Trophoblast cell (in vitro differentiated cells and primary cell): Measurements from ENCODE around the gene SORCS1.

Experiments
- DNase-seq, 2 donors: peaks; one replicate each; pipeline ENCODE4 v3.0.0-alpha.2; 2016
- H2AFZ ChIP-seq: 2 replicates; pipeline ENCODE4 v1.6.1; 2013; ENCODE audit warnings: low read length, moderate library complexity, mild to moderate bottlenecking; ENCODE audit not compliant: insufficient read depth, poor library complexity
- H2AK5ac ChIP-seq: 2 replicates; pipeline ENCODE4 v1.6.1; 2013; ENCODE audit warnings: mild to moderate bottlenecking, low read length
- H2BK120ac ChIP-seq: 2 replicates; pipeline ENCODE4 v1.6.1; 2013; ENCODE audit warnings: low read length, mild to moderate bottlenecking, moderate library complexity; ENCODE audit not compliant: insufficient read depth, poor library complexity
- H2BK12ac ChIP-seq: 2 replicates; pipeline ENCODE4 v1.6.1; 2013; ENCODE audit warnings: mild to moderate bottlenecking, low read length, moderate library complexity
- H2BK5ac ChIP-seq: 2 replicates; pipeline ENCODE4 v1.6.1; 2013; ENCODE audit warnings: low read length, low read depth, moderate library complexity, mild to moderate bottlenecking; ENCODE audit not compliant: poor library complexity
- H3K14ac ChIP-seq: 2 replicates; pipeline ENCODE4 v1.6.1; 2013; ENCODE audit warnings: mild to moderate bottlenecking, low read length
- H3K18ac ChIP-seq: 2 replicates; pipeline ENCODE4 v1.6.1; 2013; ENCODE audit warnings: mild to moderate bottlenecking, low read length
- H3K23ac ChIP-seq: 2 replicates; pipeline ENCODE4 v1.6.1; 2013; ENCODE audit warnings: low read length
- H3K27ac ChIP-seq: 2 replicates; pipeline ENCODE4 v1.5.1; 2013; ENCODE audit warnings: low read depth, mild to moderate bottlenecking, inconsistent platforms, low read length, moderate library complexity
- H3K27me3 ChIP-seq: 2 replicates; pipeline ENCODE4 v1.6.1; 2013; ENCODE audit warnings: inconsistent platforms, mild to moderate bottlenecking, low read length, moderate library complexity; ENCODE audit not compliant: insufficient read depth
- H3K36me3 ChIP-seq, 2 experiments: 1 replicate in 1 of 2; 2 replicates in 1 of 2; pipeline ENCODE4 v1.6.1; 2013; ENCODE audit warnings: low read length in 2 of 2, mild to moderate bottlenecking in 2 of 2, moderate library complexity in 1 of 2; ENCODE audit not compliant: insufficient read depth in 2 of 2, control insufficient read depth in 1 of 2
- H3K4ac ChIP-seq: 2 replicates; pipeline ENCODE4 v1.6.1; 2013; ENCODE audit warnings: low read depth, mild to moderate bottlenecking, low read length, moderate library complexity
- H3K4me1 ChIP-seq, 2 experiments: 1 replicate in 1 of 2; 2 replicates in 1 of 2; pipeline ENCODE4 v1.6.1; 2013; ENCODE audit warnings: low read length in 2 of 2, mild to moderate bottlenecking in 2 of 2, moderate library complexity in 1 of 2; ENCODE audit not compliant: insufficient read depth in 2 of 2, control insufficient read depth in 1 of 2
- H3K4me2 ChIP-seq: 2 replicates; pipeline ENCODE4 v1.6.1; 2013; ENCODE audit warnings: inconsistent platforms, mild to moderate bottlenecking, low read length, moderate library complexity
- H3K4me3 ChIP-seq: 2 replicates; pipeline ENCODE4 v1.5.1; 2013; ENCODE audit warnings: mild to moderate bottlenecking, low read depth, low read length, inconsistent platforms
- H3K79me1 ChIP-seq: one replicate; pipeline ENCODE4 v1.6.1; 2013; ENCODE audit warnings: low read length
- H3K79me2 ChIP-seq: 2 replicates; pipeline ENCODE4 v1.6.1; 2013; ENCODE audit warnings: low read length, mild to moderate bottlenecking; ENCODE audit not compliant: control insufficient read depth, insufficient read depth, poor library complexity
- H3K9ac ChIP-seq: 2 replicates; pipeline ENCODE4 v1.6.1; 2013; ENCODE audit warnings: mild to moderate bottlenecking, low read length
- H3K9me3 ChIP-seq: 2 replicates; pipeline ENCODE4 v1.6.1; 2013; ENCODE audit warnings: low read depth, mild to moderate bottlenecking, control low read depth, inconsistent platforms, low read length; ENCODE audit not compliant: insufficient read depth
- H4K12ac ChIP-seq: 2 replicates; pipeline ENCODE4 v1.6.1; 2013; ENCODE audit warnings: low read depth, mild to moderate bottlenecking, low read length, moderate library complexity
- H4K8ac ChIP-seq: 2 replicates; pipeline ENCODE4 v1.6.1; 2013; ENCODE audit warnings: low read depth, mild to moderate bottlenecking, low read length, moderate library complexity
- H4K91ac ChIP-seq: one replicate; pipeline ENCODE4 v1.6.1; 2013; ENCODE audit warnings: low read depth, mild to moderate bottlenecking, low read length, moderate library complexity
- WGBS: extraction: QIAGEN DNeasy Blood & Tissue Kit; methylation state at CpG from one replicate; pipeline ENCODE4 v1.1.7; 2013; ENCODE audit warnings: missing lambda C conversion rate; ENCODE audit not compliant: insufficient read length, insufficient coverage; ENCODE audit errors: extremely low coverage; 5-methylcytosine and 5-hydroxymethylcytosine counted together

Gene SORCS1

DNA sequence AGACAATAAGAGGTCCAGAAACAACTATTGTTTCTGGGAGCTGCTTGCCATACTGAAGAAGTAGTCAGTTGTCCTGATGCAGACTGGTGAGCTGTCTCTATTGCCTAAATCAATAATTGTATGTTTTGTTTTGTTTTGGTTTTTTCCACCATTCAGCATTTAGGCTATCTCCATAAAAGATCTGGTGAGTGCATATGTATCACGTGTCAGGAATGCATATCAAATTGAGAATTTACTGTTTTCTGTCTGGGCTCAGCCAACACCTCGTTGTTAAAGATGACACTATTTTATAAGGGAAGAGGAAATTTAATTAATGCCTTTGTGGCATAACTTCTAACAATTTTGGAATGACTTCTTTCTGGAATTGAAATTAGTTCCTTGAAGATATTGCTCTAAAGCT lies 66.2 kb downstream of the SORCS1 start:
- no peak overlapping the region for H2AK5ac ChIP-seq
- no CpG with 5 or more reads among the region's 2 CpGs for WGBS

DNA sequence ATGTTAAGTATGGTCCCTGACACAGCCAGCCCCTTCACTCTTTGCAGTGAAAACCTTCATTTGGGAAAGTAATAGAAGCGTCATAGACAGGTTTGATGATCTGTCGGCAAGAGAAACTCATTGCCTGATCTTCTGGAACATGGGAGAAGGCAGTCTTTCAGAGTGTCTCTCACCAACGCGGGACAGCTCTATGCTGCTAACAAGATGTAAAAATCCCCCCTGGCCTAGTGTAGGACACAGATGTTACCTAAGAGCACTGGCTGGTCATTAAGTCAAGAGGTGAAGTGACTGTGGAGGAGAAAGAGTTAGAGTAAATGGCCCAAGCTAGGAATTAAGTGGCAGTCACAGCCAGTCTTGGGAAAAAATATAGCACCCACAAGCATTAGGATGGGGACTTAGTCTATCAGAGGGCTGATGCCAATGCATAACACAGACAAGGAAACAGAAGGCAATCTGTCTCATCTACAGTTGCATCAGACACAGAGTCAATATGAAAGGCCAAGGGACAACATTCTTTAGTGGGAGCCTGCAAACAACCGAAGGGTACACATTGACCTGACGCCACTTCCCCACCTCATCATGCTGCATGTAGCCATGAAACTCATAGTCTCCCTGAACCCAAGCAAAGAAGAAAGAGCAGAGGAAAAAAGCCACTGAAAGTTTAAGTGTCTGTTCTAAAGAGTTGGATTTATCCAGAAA lies 69.5 kb downstream of the SORCS1 start:
- no peak overlapping the region for H3K23ac ChIP-seq
- no peak overlapping the region for H4K12ac ChIP-seq
- WGBS: no CpG with 5 or more reads among the region's 6 CpGs

More for the DNA sequence above, 66.2 kb downstream of the SORCS1 start:
- H4K8ac ChIP-seq: no peak overlapping the region
- no peak overlapping the region for H2BK5ac ChIP-seq
- no peaks in the 10 kb centered on the region for H3K27me3 ChIP-seq
- no peak overlapping the region for H4K91ac ChIP-seq
- H3K79me2 ChIP-seq: no peaks in the 10 kb centered on the region
- no peak overlapping the region for H3K18ac ChIP-seq
- no peak for DNase-seq
- no peak overlapping the region for H3K4me2 ChIP-seq
- no peak overlapping the region for H3K27ac ChIP-seq
- peaks cover 0 to 2% of the 10 kb centered on the region in 2 experiments for H3K4me1 ChIP-seq
- no peaks in the 10 kb centered on the region for H3K36me3 ChIP-seq
- H4K12ac ChIP-seq: no peak overlapping the region
- H3K4me3 ChIP-seq: no peak overlapping the region
- peaks cover 2% of the 10 kb centered on the region for H3K79me1 ChIP-seq
- H3K9ac ChIP-seq: no peak overlapping the region
- H3K9me3 ChIP-seq: no peaks in the 10 kb centered on the region
- H2BK120ac ChIP-seq: no peak overlapping the region
- H3K14ac ChIP-seq: no peak overlapping the region
- H3K23ac ChIP-seq: no peak overlapping the region
- H3K4ac ChIP-seq: no peak overlapping the region
- no peak overlapping the region for H2BK12ac ChIP-seq
- H2AFZ ChIP-seq: no peak overlapping the region

DNA sequence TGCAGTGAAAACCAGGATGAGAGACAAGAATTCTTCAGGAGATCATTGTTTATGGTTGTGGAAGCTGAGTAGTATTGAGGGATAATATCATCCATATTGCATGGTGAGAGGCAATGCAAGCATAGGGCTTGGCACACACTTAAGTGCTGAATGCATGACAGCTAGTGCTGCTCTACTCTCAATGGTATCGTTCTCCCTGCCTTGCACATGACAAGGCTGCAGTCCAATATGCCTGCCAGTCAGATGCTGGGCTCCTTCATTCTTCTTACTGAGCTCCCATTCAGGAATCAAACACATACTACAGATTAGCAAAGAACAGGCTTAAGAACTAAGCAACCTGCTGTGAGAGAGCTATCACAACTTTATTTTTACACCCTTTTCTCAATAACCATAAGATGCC lies 72.2 kb downstream of the SORCS1 start:
- Histone ChIP-seq H2BK120ac (no peak overlapping the region), H2BK5ac (no peak overlapping the region), H3K9ac (no peak overlapping the region), H3K4me1 (no peaks in the 10 kb centered on the region), H3K36me3 (no peaks in the 10 kb centered on the region), H3K4ac (no peak overlapping the region), H3K27me3 (no peaks in the 10 kb centered on the region), H3K23ac (no peak overlapping the region), H3K27ac (no peak overlapping the region), H2AFZ (no peak overlapping the region), H3K4me2 (no peak overlapping the region), H4K8ac (no peak overlapping the region), H3K9me3 (no peaks in the 10 kb centered on the region), H3K79me2 (no peaks in the 10 kb centered on the region), H3K18ac (no peak overlapping the region), H4K12ac (no peak overlapping the region), H2BK12ac (no peak overlapping the region), H3K14ac (no peak overlapping the region), H4K91ac (no peak overlapping the region), H3K79me1 (no peaks in the 10 kb centered on the region), H3K4me3 (no peak overlapping the region), H2AK5ac (no peak overlapping the region)
- no CpG with 5 or more reads among the region's 1 CpG for WGBS
- no peak for DNase-seq

More for the DNA sequence above, 69.5 kb downstream of the SORCS1 start:
- H3K79me2 ChIP-seq: no peaks in the 10 kb centered on the region
- DNase-seq: no peak
- H4K8ac ChIP-seq: no peak overlapping the region
- H3K9ac ChIP-seq: no peak overlapping the region
- no peak overlapping the region for H3K4me2 ChIP-seq
- no peak overlapping the region for H3K4me3 ChIP-seq
- no peak overlapping the region for H2AK5ac ChIP-seq
- H2BK5ac ChIP-seq: no peak overlapping the region
- H2BK120ac ChIP-seq: no peak overlapping the region
- H3K36me3 ChIP-seq: no peaks in the 10 kb centered on the region
- no peak overlapping the region for H2BK12ac ChIP-seq
- H3K9me3 ChIP-seq: no peaks in the 10 kb centered on the region
- H3K27me3 ChIP-seq: no peaks in the 10 kb centered on the region
- no peak overlapping the region for H4K91ac ChIP-seq
- no peak overlapping the region for H3K27ac ChIP-seq
- H3K79me1 ChIP-seq: no peaks in the 10 kb centered on the region
- no peak overlapping the region for H3K18ac ChIP-seq
- H3K4me1 ChIP-seq: no peaks in the 10 kb centered on the region
- no peak overlapping the region for H2AFZ ChIP-seq
- H3K4ac ChIP-seq: no peak overlapping the region
- H3K14ac ChIP-seq: no peak overlapping the region

DNA sequence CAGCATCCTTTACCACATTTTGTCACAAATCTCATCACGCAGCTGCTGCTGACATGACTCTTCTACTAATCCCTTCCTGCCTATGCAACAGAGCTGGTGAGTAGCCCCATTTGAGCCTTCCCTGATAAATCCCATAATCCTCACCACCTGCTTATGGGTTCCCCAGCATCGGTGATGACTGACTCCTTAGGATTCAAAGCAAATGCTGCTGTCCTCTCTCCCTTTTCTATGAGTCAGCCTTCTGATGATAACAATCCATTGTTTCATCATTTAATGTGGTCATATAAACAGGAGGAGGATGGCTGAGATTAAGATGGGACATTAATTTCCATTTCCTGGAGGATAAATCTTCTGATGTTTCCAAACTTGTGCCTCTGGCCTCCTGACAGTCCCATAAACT lies 73.4 kb downstream of the SORCS1 start:
- Histone ChIP-seq H3K23ac (no peak overlapping the region), H3K79me1 (no peaks in the 10 kb centered on the region), H3K27me3 (no peaks in the 10 kb centered on the region), H3K79me2 (no peaks in the 10 kb centered on the region), H4K8ac (no peak overlapping the region), H3K27ac (no peak overlapping the region), H2BK120ac (no peak overlapping the region), H2AFZ (no peak overlapping the region), H3K9me3 (no peaks in the 10 kb centered on the region), H4K12ac (no peak overlapping the region), H4K91ac (no peak overlapping the region), H3K14ac (no peak overlapping the region), H2AK5ac (no peak overlapping the region), H2BK12ac (no peak overlapping the region), H3K4ac (no peak overlapping the region), H3K9ac (no peak overlapping the region), H3K4me1 (no peaks in the 10 kb centered on the region), H3K4me2 (no peak overlapping the region), H3K36me3 (no peaks in the 10 kb centered on the region), H2BK5ac (no peak overlapping the region), H3K4me3 (no peak overlapping the region), H3K18ac (no peak overlapping the region)
- DNase-seq: peak in 1 of 2 donors; percentile 0
- no CpG with 5 or more reads among the region's 2 CpGs for WGBS
